ENCODE results near the gene ZNF48.

ZNF48 gene

GRCh38 chr16:30358990-30359870, 36.0 kb upstream of the ZNF48 start:
- H3K27ac ChIP-seq (ENCODE audit: low read depth in 2 of 2, low read length in 2 of 2), result no peak overlapping the region

GRCh38 chr16:30359871-30360170, 35.4 kb upstream of the ZNF48 start:
- Histone ChIP-seq H3K36me3 (ENCODE audit: control insufficient read depth in 2 of 2, insufficient read depth in 2 of 2, low read length in 2 of 2) (peaks cover 40 to 50% of the 10 kb centered on the region in 2 donors), H3K9me3 (ENCODE audit: control insufficient read depth in 2 of 2, low read length in 2 of 2) (no peaks in the 10 kb centered on the region), H3K9ac (ENCODE audit: low read depth in 1 of 2, low read length in 2 of 2) (no peak overlapping the region)

More at GRCh38 chr16:30358990-30359870, 36.0 kb upstream of the ZNF48 start:
- Histone ChIP-seq H3K4me3 (ENCODE audit: low read length in 2 of 2) (no peak overlapping the region), H3K9ac (ENCODE audit: low read depth in 1 of 2, low read length in 2 of 2) (no peak overlapping the region), H3K9me3 (ENCODE audit: control insufficient read depth in 2 of 2, low read length in 2 of 2) (no peaks in the 10 kb centered on the region), H3K36me3 (ENCODE audit: control insufficient read depth in 2 of 2, insufficient read depth in 2 of 2, low read length in 2 of 2) (peaks cover 38 to 44% of the 10 kb centered on the region in 2 donors), H3K27me3 (ENCODE audit: control insufficient read depth in 2 of 2, insufficient read depth in 2 of 2, low read length in 2 of 2) (no peaks in the 10 kb centered on the region), H3K4me1 (ENCODE audit: control insufficient read depth in 2 of 2, insufficient read depth in 2 of 2, low read length in 2 of 2) (peaks cover 16 to 28% of the 10 kb centered on the region in 2 donors)

GRCh38 chr16:30361180-30361579, 34.0 kb upstream of the ZNF48 start:
- Histone ChIP-seq H3K4me3 (ENCODE audit: low read length in 2 of 2) (no peak overlapping the region), H3K27me3 (ENCODE audit: control insufficient read depth in 2 of 2, insufficient read depth in 2 of 2, low read length in 2 of 2) (no peaks in the 10 kb centered on the region), H3K4me1 (ENCODE audit: control insufficient read depth in 2 of 2, insufficient read depth in 2 of 2, low read length in 2 of 2) (peaks cover 10 to 15% of the 10 kb centered on the region in 2 donors), H3K36me3 (ENCODE audit: control insufficient read depth in 2 of 2, insufficient read depth in 2 of 2, low read length in 2 of 2) (peaks cover 50 to 57% of the 10 kb centered on the region in 2 donors), H3K27ac (ENCODE audit: low read depth in 2 of 2, low read length in 2 of 2) (no peak overlapping the region), H3K9ac (ENCODE audit: low read depth in 1 of 2, low read length in 2 of 2) (no peak overlapping the region), H3K9me3 (ENCODE audit: control insufficient read depth in 2 of 2, low read length in 2 of 2) (no peaks in the 10 kb centered on the region)

More at GRCh38 chr16:30359871-30360170, 35.4 kb upstream of the ZNF48 start:
- Histone ChIP-seq H3K27me3 (ENCODE audit: control insufficient read depth in 2 of 2, insufficient read depth in 2 of 2, low read length in 2 of 2) (no peaks in the 10 kb centered on the region), H3K4me3 (ENCODE audit: low read length in 2 of 2) (no peak overlapping the region), H3K27ac (ENCODE audit: low read depth in 2 of 2, low read length in 2 of 2) (no peak overlapping the region), H3K4me1 (ENCODE audit: control insufficient read depth in 2 of 2, insufficient read depth in 2 of 2, low read length in 2 of 2) (peaks cover 12 to 24% of the 10 kb centered on the region in 2 donors)

GRCh38 chr16:30365200-30365599, 30.0 kb upstream of the ZNF48 start:
- Histone ChIP-seq H3K4me3 (ENCODE audit: low read length in 2 of 2) (no peak overlapping the region), H3K4me1 (ENCODE audit: control insufficient read depth in 2 of 2, insufficient read depth in 2 of 2, low read length in 2 of 2) (peaks cover 17 to 30% of the 10 kb centered on the region in 2 donors), H3K27me3 (ENCODE audit: control insufficient read depth in 2 of 2, insufficient read depth in 2 of 2, low read length in 2 of 2) (no peaks in the 10 kb centered on the region), H3K27ac (ENCODE audit: low read depth in 2 of 2, low read length in 2 of 2) (no peak overlapping the region), H3K9me3 (ENCODE audit: control insufficient read depth in 2 of 2, low read length in 2 of 2) (no peaks in the 10 kb centered on the region), H3K9ac (ENCODE audit: low read depth in 1 of 2, low read length in 2 of 2) (no peak overlapping the region), H3K36me3 (ENCODE audit: control insufficient read depth in 2 of 2, insufficient read depth in 2 of 2, low read length in 2 of 2) (peaks cover 24 to 29% of the 10 kb centered on the region in 2 donors)

- Histone ChIP-seq H3K9ac (ENCODE audit: low read depth in 1 of 2, low read length in 2 of 2) (no peak overlapping the region), H3K36me3 (ENCODE audit: control insufficient read depth in 2 of 2, insufficient read depth in 2 of 2, low read length in 2 of 2) (peaks cover 19 to 20% of the 10 kb centered on the region in 2 donors), H3K27me3 (ENCODE audit: control insufficient read depth in 2 of 2, insufficient read depth in 2 of 2, low read length in 2 of 2) (no peaks in the 10 kb centered on the region), H3K9me3 (ENCODE audit: control insufficient read depth in 2 of 2, low read length in 2 of 2) (no peaks in the 10 kb centered on the region), H3K4me1 (ENCODE audit: control insufficient read depth in 2 of 2, insufficient read depth in 2 of 2, low read length in 2 of 2) (peaks cover 22 to 32% of the 10 kb centered on the region in 2 donors), H3K27ac (ENCODE audit: low read depth in 2 of 2, low read length in 2 of 2) (no peak overlapping the region), H3K4me3 (ENCODE audit: low read length in 2 of 2) (no peak overlapping the region)
Measured at GRCh38 chr16:30366511-30366910, 28.7 kb upstream of the ZNF48 start.

GRCh38 chr16:30367349-30368009, 27.7 kb upstream of the ZNF48 start:
- no peak overlapping the region for H3K27ac ChIP-seq (ENCODE audit: low read depth in 2 of 2, low read length in 2 of 2)
- H3K27me3 ChIP-seq (ENCODE audit: control insufficient read depth in 2 of 2, insufficient read depth in 2 of 2, low read length in 2 of 2), result no peaks in the 10 kb centered on the region
- H3K9me3 ChIP-seq (ENCODE audit: control insufficient read depth in 2 of 2, low read length in 2 of 2), result no peaks in the 10 kb centered on the region
- peaks cover 15 to 16% of the 10 kb centered on the region in 2 donors for H3K36me3 ChIP-seq (ENCODE audit: control insufficient read depth in 2 of 2, insufficient read depth in 2 of 2, low read length in 2 of 2)
- H3K4me1 ChIP-seq (ENCODE audit: control insufficient read depth in 2 of 2, insufficient read depth in 2 of 2, low read length in 2 of 2), result peaks cover 24 to 32% of the 10 kb centered on the region in 2 donors
- H3K9ac ChIP-seq (ENCODE audit: low read depth in 1 of 2, low read length in 2 of 2), result peak overlapping the region; percentile 75
- peak overlapping the region; percentile 70 to 84 for H3K4me3 ChIP-seq (ENCODE audit: low read length in 2 of 2)

- no peaks in the 10 kb centered on the region for H3K9me3 ChIP-seq (ENCODE audit: control insufficient read depth in 2 of 2, low read length in 2 of 2)
- peaks cover 24 to 32% of the 10 kb centered on the region in 2 donors for H3K4me1 ChIP-seq (ENCODE audit: control insufficient read depth in 2 of 2, insufficient read depth in 2 of 2, low read length in 2 of 2)
- H3K9ac ChIP-seq (ENCODE audit: low read depth in 1 of 2, low read length in 2 of 2), result peak overlapping the region; percentile 75
- H3K36me3 ChIP-seq (ENCODE audit: control insufficient read depth in 2 of 2, insufficient read depth in 2 of 2, low read length in 2 of 2), result peaks cover 13 to 14% of the 10 kb centered on the region in 2 donors
- no peaks in the 10 kb centered on the region for H3K27me3 ChIP-seq (ENCODE audit: control insufficient read depth in 2 of 2, insufficient read depth in 2 of 2, low read length in 2 of 2)
- peak overlapping the region; percentile 70 to 84 for H3K4me3 ChIP-seq (ENCODE audit: low read length in 2 of 2)
- H3K27ac ChIP-seq (ENCODE audit: low read depth in 2 of 2, low read length in 2 of 2), result peak overlapping the region; percentile 5 to 32
Measured at GRCh38 chr16:30368122-30368791, 27.0 kb upstream of the ZNF48 start.

GRCh38 chr16:30368792-30369090, 26.5 kb upstream of the ZNF48 start:
- peaks cover 13 to 14% of the 10 kb centered on the region in 2 donors for H3K36me3 ChIP-seq (ENCODE audit: control insufficient read depth in 2 of 2, insufficient read depth in 2 of 2, low read length in 2 of 2)
- peaks cover 24 to 32% of the 10 kb centered on the region in 2 donors for H3K4me1 ChIP-seq (ENCODE audit: control insufficient read depth in 2 of 2, insufficient read depth in 2 of 2, low read length in 2 of 2)
- H3K9me3 ChIP-seq (ENCODE audit: control insufficient read depth in 2 of 2, low read length in 2 of 2), result no peaks in the 10 kb centered on the region
- peak overlapping the region; percentile 19 to 32 for H3K27ac ChIP-seq (ENCODE audit: low read depth in 2 of 2, low read length in 2 of 2)
- peak overlapping the region; percentile 70 to 84 for H3K4me3 ChIP-seq (ENCODE audit: low read length in 2 of 2)
- no peaks in the 10 kb centered on the region for H3K27me3 ChIP-seq (ENCODE audit: control insufficient read depth in 2 of 2, insufficient read depth in 2 of 2, low read length in 2 of 2)
- H3K9ac ChIP-seq (ENCODE audit: low read depth in 1 of 2, low read length in 2 of 2), result peak overlapping the region; percentile 75

- Histone ChIP-seq H3K4me3 (ENCODE audit: low read length in 2 of 2) (peak overlapping the region; percentile 70 to 84), H3K27ac (ENCODE audit: low read depth in 2 of 2, low read length in 2 of 2) (peak overlapping the region; percentile 19 to 67), H3K9ac (ENCODE audit: low read depth in 1 of 2, low read length in 2 of 2) (peak overlapping the region; percentile 75), H3K4me1 (ENCODE audit: control insufficient read depth in 2 of 2, insufficient read depth in 2 of 2, low read length in 2 of 2) (peaks cover 24 to 32% of the 10 kb centered on the region in 2 donors), H3K9me3 (ENCODE audit: control insufficient read depth in 2 of 2, low read length in 2 of 2) (no peaks in the 10 kb centered on the region), H3K27me3 (ENCODE audit: control insufficient read depth in 2 of 2, insufficient read depth in 2 of 2, low read length in 2 of 2) (no peaks in the 10 kb centered on the region), H3K36me3 (ENCODE audit: control insufficient read depth in 2 of 2, insufficient read depth in 2 of 2, low read length in 2 of 2) (peaks cover 13% of the 10 kb centered on the region in 2 donors)
Measured at GRCh38 chr16:30369091-30369937, 25.9 kb upstream of the ZNF48 start.

Measured in mucosa of rectum (tissue), 2 donors.